Measurements from ENCODE around the gene SVEP1. TPM values are rescaled to one million over a fixed set of nuclear protein-coding genes. Genes with fewer than 3 reads are reported as not detected.

Gene SVEP1
- total and polyA plus RNA-seq, 2 experiments from 2014 or later: 0.18 to 0.63 TPM

DNA sequence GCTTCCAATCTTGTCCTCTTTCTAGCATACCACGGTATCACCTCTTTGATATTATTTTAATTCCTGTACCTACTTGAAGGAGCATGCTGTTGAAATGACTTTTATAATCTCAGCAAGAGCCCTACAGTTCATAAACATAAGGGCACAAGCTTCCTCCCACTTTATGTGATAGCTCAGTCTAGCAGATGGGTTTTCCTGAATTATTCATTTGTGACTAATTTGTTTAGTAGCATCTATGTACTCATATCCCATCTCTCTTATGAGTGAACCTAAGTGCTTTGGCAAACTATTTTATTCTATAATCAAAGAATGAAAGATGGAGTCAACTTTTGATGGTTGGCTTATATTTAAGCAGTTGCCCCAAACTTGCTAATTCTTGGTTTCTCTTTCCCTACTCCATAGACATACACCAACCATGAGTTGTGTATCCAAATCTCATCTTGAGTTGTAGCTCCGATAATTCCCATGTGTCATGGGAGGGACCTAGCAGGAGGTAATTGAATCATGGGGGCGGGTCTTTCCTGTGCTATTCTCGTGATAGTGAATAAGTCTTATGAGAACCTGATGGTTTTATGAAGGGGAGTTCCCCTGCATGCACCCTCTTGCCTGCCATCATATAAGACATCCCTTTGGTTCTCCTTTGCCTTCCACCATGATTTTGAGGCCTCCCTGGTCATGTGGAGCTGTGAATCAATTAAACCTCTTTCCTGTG, 259.6 kb downstream of the SVEP1 start:
- Histone ChIP-seq H3K4me3 (no peak overlapping the region), H3K27me3 (ENCODE audit: insufficient read depth) (no peaks in the 10 kb centered on the region), H3K79me2 (replicated peaks; ENCODE audit: insufficient read depth) (no peaks in the 10 kb centered on the region), H3F3A (replicated peaks; ENCODE audit: low read depth) (no peaks in the 10 kb centered on the region), H4K20me1 (replicated peaks; ENCODE audit: insufficient read depth) (no peaks in the 10 kb centered on the region), H3K27ac (ENCODE audit: low read depth) (no peak overlapping the region), H3K4me2 (no peak overlapping the region), H3K9me2 (ENCODE audit: insufficient read depth) (0 out of 2 replicates have a peak, but pooled peaks cover 7% of the 10 kb centered on the region), H3K36me3 (ENCODE audit: insufficient read depth) (no peaks in the 10 kb centered on the region), H2AFZ (no peak overlapping the region), H3K4me1 (ENCODE audit: insufficient read depth) (peaks cover 10% of the 10 kb centered on the region; the same call in 1 of the 2 replicates)
- ATAC-seq (no peak), DNase-seq (ENCODE audit: low spot score) (no peak)
- TF ChIP-seq, protein P1, sequence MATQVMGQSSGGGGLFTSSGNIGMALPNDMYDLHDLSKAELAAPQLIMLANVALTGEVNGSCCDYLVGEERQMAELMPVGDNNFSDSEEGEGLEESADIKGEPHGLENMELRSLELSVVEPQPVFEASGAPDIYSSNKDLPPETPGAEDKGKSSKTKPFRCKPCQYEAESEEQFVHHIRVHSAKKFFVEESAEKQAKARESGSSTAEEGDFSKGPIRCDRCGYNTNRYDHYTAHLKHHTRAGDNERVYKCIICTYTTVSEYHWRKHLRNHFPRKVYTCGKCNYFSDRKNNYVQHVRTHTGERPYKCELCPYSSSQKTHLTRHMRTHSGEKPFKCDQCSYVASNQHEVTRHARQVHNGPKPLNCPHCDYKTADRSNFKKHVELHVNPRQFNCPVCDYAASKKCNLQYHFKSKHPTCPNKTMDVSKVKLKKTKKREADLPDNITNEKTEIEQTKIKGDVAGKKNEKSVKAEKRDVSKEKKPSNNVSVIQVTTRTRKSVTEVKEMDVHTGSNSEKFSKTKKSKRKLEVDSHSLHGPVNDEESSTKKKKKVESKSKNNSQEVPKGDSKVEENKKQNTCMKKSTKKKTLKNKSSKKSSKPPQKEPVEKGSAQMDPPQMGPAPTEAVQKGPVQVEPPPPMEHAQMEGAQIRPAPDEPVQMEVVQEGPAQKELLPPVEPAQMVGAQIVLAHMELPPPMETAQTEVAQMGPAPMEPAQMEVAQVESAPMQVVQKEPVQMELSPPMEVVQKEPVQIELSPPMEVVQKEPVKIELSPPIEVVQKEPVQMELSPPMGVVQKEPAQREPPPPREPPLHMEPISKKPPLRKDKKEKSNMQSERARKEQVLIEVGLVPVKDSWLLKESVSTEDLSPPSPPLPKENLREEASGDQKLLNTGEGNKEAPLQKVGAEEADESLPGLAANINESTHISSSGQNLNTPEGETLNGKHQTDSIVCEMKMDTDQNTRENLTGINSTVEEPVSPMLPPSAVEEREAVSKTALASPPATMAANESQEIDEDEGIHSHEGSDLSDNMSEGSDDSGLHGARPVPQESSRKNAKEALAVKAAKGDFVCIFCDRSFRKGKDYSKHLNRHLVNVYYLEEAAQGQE (IDR thresholded peaks at IDR 0.05; ENCODE audit: unreplicated experiment): no peak
- TF ChIP-seq EZH2phosphoT487 (IDR thresholded peaks at IDR 0.05; ENCODE audit: unreplicated experiment): no peak
- no peak for TF ChIP-seq NANOG (IDR thresholded peaks at IDR 0.05; ENCODE audit: borderline replicate concordance)
- TF ChIP-seq, protein P2, sequence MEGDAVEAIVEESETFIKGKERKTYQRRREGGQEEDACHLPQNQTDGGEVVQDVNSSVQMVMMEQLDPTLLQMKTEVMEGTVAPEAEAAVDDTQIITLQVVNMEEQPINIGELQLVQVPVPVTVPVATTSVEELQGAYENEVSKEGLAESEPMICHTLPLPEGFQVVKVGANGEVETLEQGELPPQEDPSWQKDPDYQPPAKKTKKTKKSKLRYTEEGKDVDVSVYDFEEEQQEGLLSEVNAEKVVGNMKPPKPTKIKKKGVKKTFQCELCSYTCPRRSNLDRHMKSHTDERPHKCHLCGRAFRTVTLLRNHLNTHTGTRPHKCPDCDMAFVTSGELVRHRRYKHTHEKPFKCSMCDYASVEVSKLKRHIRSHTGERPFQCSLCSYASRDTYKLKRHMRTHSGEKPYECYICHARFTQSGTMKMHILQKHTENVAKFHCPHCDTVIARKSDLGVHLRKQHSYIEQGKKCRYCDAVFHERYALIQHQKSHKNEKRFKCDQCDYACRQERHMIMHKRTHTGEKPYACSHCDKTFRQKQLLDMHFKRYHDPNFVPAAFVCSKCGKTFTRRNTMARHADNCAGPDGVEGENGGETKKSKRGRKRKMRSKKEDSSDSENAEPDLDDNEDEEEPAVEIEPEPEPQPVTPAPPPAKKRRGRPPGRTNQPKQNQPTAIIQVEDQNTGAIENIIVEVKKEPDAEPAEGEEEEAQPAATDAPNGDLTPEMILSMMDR (conservative IDR thresholded peaks at IDR 0.05; ENCODE audit: low read depth in 2 of 2): no peak
- no peak for TF ChIP-seq ZNF114 (CRISPR knock-in tag; IDR thresholded peaks at IDR 0.05)
- TF ChIP-seq, protein P3, sequence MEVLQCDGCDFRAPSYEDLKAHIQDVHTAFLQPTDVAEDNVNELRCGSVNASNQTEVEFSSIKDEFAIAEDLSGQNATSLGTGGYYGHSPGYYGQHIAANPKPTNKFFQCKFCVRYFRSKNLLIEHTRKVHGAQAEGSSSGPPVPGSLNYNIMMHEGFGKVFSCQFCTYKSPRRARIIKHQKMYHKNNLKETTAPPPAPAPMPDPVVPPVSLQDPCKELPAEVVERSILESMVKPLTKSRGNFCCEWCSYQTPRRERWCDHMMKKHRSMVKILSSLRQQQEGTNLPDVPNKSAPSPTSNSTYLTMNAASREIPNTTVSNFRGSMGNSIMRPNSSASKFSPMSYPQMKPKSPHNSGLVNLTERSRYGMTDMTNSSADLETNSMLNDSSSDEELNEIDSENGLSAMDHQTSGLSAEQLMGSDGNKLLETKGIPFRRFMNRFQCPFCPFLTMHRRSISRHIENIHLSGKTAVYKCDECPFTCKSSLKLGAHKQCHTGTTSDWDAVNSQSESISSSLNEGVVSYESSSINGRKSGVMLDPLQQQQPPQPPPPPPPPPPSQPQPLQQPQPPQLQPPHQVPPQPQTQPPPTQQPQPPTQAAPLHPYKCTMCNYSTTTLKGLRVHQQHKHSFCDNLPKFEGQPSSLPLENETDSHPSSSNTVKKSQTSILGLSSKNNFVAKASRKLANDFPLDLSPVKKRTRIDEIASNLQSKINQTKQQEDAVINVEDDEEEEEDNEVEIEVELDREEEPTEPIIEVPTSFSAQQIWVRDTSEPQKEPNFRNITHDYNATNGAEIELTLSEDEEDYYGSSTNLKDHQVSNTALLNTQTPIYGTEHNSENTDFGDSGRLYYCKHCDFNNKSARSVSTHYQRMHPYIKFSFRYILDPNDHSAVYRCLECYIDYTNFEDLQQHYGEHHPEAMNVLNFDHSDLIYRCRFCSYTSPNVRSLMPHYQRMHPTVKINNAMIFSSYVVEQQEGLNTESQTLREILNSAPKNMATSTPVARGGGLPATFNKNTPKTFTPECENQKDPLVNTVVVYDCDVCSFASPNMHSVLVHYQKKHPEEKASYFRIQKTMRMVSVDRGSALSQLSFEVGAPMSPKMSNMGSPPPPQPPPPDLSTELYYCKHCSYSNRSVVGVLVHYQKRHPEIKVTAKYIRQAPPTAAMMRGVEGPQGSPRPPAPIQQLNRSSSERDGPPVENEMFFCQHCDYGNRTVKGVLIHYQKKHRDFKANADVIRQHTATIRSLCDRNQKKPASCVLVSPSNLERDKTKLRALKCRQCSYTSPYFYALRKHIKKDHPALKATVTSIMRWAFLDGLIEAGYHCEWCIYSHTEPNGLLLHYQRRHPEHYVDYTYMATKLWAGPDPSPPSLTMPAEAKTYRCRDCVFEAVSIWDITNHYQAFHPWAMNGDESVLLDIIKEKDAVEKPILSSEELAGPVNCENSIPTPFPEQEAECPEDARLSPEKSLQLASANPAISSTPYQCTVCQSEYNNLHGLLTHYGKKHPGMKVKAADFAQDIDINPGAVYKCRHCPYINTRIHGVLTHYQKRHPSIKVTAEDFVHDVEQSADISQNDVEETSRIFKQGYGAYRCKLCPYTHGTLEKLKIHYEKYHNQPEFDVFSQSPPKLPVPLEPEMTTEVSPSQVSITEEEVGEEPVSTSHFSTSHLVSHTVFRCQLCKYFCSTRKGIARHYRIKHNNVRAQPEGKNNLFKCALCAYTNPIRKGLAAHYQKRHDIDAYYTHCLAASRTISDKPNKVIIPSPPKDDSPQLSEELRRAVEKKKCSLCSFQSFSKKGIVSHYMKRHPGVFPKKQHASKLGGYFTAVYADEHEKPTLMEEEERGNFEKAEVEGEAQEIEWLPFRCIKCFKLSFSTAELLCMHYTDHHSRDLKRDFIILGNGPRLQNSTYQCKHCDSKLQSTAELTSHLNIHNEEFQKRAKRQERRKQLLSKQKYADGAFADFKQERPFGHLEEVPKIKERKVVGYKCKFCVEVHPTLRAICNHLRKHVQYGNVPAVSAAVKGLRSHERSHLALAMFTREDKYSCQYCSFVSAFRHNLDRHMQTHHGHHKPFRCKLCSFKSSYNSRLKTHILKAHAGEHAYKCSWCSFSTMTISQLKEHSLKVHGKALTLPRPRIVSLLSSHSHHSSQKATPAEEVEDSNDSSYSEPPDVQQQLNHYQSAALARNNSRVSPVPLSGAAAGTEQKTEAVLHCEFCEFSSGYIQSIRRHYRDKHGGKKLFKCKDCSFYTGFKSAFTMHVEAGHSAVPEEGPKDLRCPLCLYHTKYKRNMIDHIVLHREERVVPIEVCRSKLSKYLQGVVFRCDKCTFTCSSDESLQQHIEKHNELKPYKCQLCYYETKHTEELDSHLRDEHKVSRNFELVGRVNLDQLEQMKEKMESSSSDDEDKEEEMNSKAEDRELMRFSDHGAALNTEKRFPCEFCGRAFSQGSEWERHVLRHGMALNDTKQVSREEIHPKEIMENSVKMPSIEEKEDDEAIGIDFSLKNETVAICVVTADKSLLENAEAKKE (CRISPR knock-in tag; IDR thresholded peaks at IDR 0.05): no peak
- no peak for TF ChIP-seq CREB1 (CRISPR knock-in tag; IDR thresholded peaks at IDR 0.05; ENCODE audit: low read depth)
- TF ChIP-seq POLR2AphosphoS5 (IDR thresholded peaks at IDR 0.05; ENCODE audit: low read depth): no peak
- no peak for TF ChIP-seq EZH2 (IDR thresholded peaks at IDR 0.05; ENCODE audit: low read depth, unreplicated experiment)
- no peak for TF ChIP-seq JUNB (IDR thresholded peaks at IDR 0.05; ENCODE audit: unreplicated experiment)
- Mint-ChIP-seq H3K4me1 (peaks cover 8% of the 10 kb centered on the region), H3K9me3 (no peaks in the 10 kb centered on the region), H3K27me3 (ENCODE audit: insufficient read depth, low read depth, poor library complexity) (no peaks in the 10 kb centered on the region), H3K4me3 (no peak overlapping the region), H3K36me3 (ENCODE audit: low read depth) (no peaks in the 10 kb centered on the region), H3K27ac (no peak overlapping the region)
